Stimulated activated CD4-positive, alpha-beta T cell treated with anti-CD3 and anti-CD28 coated beads, Interleukin-1b, Interleukin-23, amount 100 ng/mL, for 24 hours (primary cell): ENCODE data around the gene EYS.
"Not testable (repeated sequence)": the region's sequence is repeated elsewhere in the genome, so short reads cannot be mapped to it uniquely, and the experiment has no call there.

Source experiments
- DNase-seq, 4 experiments: peaks; one replicate each; pipeline ENCODE4 v3.0.0-alpha.2; 2020; ENCODE audit warnings: low read depth in 4 of 4, low spot score in 1 of 4

EYS gene

GRCh38 chr6:63930848-63931247 is 1776.2 kb downstream of the EYS start:
- no peak for DNase-seq

- DNase-seq: no peak
Observed at GRCh38 chr6:63929111-63929510, 1777.9 kb downstream of the EYS start.

GRCh38 chr6:63928613-63929012 is 1778.4 kb downstream of the EYS start:
- DNase-seq: no peak

- DNase-seq: no peak
Observed at GRCh38 chr6:63926950-63927927, 1779.8 kb downstream of the EYS start.

GRCh38 chr6:63926258-63926780 is 1780.7 kb downstream of the EYS start:
- DNase-seq: no peak

GRCh38 chr6:63923139-63923739 is 1783.8 kb downstream of the EYS start:
- no peak for DNase-seq

GRCh38 chr6:63919556-63920110 is 1787.4 kb downstream of the EYS start:
- DNase-seq: no peak

- DNase-seq: no peak
Observed at GRCh38 chr6:63912887-63913286, 1794.1 kb downstream of the EYS start.

- no peak for DNase-seq
Observed at GRCh38 chr6:63910863-63911551, 1796.0 kb downstream of the EYS start.

GRCh38 chr6:63904650-63905248 is 1802.3 kb downstream of the EYS start:
- no peak for DNase-seq

GRCh38 chr6:63899550-63899949 is 1807.5 kb downstream of the EYS start:
- DNase-seq: no peak

- no peak for DNase-seq
Observed at GRCh38 chr6:63897952-63898351, 1809.1 kb downstream of the EYS start.

GRCh38 chr6:63897459-63897858 is 1809.6 kb downstream of the EYS start:
- no peak for DNase-seq

GRCh38 chr6:63888416-63888815 is 1818.6 kb downstream of the EYS start:
- DNase-seq: no peak

- DNase-seq: not testable (repeated sequence)
Observed at GRCh38 chr6:63887804-63888203, 1819.2 kb downstream of the EYS start.

GRCh38 chr6:63887002-63887751 is 1819.8 kb downstream of the EYS start:
- no peak for DNase-seq

GRCh38 chr6:63886341-63886740 is 1820.7 kb downstream of the EYS start:
- no peak for DNase-seq

- no peak for DNase-seq
Observed at GRCh38 chr6:63883597-63883996, 1823.4 kb downstream of the EYS start.

GRCh38 chr6:63882208-63882607 is 1824.8 kb downstream of the EYS start:
- no peak for DNase-seq

GRCh38 chr6:63881791-63882190 is 1825.2 kb downstream of the EYS start:
- DNase-seq: no peak
